ENCODE data around the gene BARHL2. TPM values are rescaled to one million over a fixed set of nuclear protein-coding genes. Genes with fewer than 3 reads are reported as not detected.

BARHL2 gene
- total RNA-seq, 2 donors from 2014 or later: not detected

GRCh38 chr1:90725657-90726424, 8.7 kb upstream of the BARHL2 start:
- intact Hi-C loops (cut with DNase I): no loop called here
- DNase-seq: no peak
- H3K27ac ChIP-seq: no peak overlapping the region
- H3K4me3 ChIP-seq: peak overlapping the region in 1 of 2 donors; percentile 9
- no peak for TF ChIP-seq CTCF (IDR thresholded peaks at IDR 0.05)
- TF ChIP-seq POLR2A (IDR thresholded peaks at IDR 0.05): no peak
- no peaks in the 10 kb centered on the region for H3K9me3 ChIP-seq
- no peaks in the 10 kb centered on the region for H3K36me3 ChIP-seq (replicated peaks in 1 of 2; ENCODE audit: insufficient read depth in 1 of 2, low read depth in 2 of 2)
- H3K27me3 ChIP-seq: peaks cover 3 to 85% of the 10 kb centered on the region in 2 donors
- WGBS, 2 donors: 4 to 10% methylated on average over 30 to 43 of the region's 44 CpGs
- H3K4me1 ChIP-seq: peaks cover 46% of the 10 kb centered on the region
- ATAC-seq: peak; percentile 36

- Histone ChIP-seq H3K9me3 (no peaks in the 10 kb centered on the region), H3K27me3 (peaks cover 0 to 84% of the 10 kb centered on the region in 2 donors), H3K36me3 (replicated peaks in 1 of 2; ENCODE audit: insufficient read depth in 1 of 2, low read depth in 2 of 2) (no peaks in the 10 kb centered on the region), H3K27ac (no peak overlapping the region), H3K4me1 (peaks cover 39% of the 10 kb centered on the region), H3K4me3 (no peak overlapping the region)
- DNase-seq (no peak), ATAC-seq (peak; percentile 15)
- 5 to 8% methylated on average over 46 to 52 of the region's 52 CpGs for WGBS, 2 donors
- no peak for TF ChIP-seq CTCF (IDR thresholded peaks at IDR 0.05)
- TF ChIP-seq POLR2A (IDR thresholded peaks at IDR 0.05): no peak
- intact Hi-C loops (cut with DNase I): no loop called here
Measured at GRCh38 chr1:90724926-90725656, 8.0 kb upstream of the BARHL2 start.

GRCh38 chr1:90724361-90724760, 7.3 kb upstream of the BARHL2 start:
- no peaks in the 10 kb centered on the region for H3K36me3 ChIP-seq (replicated peaks in 1 of 2; ENCODE audit: insufficient read depth in 1 of 2, low read depth in 2 of 2)
- no peak for TF ChIP-seq POLR2A (IDR thresholded peaks at IDR 0.05)
- TF ChIP-seq CTCF (IDR thresholded peaks at IDR 0.05): no peak
- ATAC-seq (no peak), DNase-seq (no peak)
- peaks cover 0 to 83% of the 10 kb centered on the region in 2 donors for H3K27me3 ChIP-seq
- H3K27ac ChIP-seq: no peak overlapping the region
- intact Hi-C loops (cut with DNase I): no loop called here
- no peaks in the 10 kb centered on the region for H3K9me3 ChIP-seq
- H3K4me1 ChIP-seq: peaks cover 36% of the 10 kb centered on the region
- 9 to 17% methylated on average over 11 to 19 of the region's 19 CpGs for whole genome bisulfite sequencing, 2 donors
- H3K4me3 ChIP-seq: no peak overlapping the region

GRCh38 chr1:90723590-90724108, 6.5 kb upstream of the BARHL2 start:
- no peak overlapping the region for H3K27ac ChIP-seq
- 6 to 21% methylated on average over 13 to 22 of the region's 22 CpGs for WGBS, 2 donors
- H3K4me1 ChIP-seq: peaks cover 38% of the 10 kb centered on the region
- H3K27me3 ChIP-seq: peaks cover 0 to 76% of the 10 kb centered on the region in 2 donors
- no peak for DNase-seq
- TF ChIP-seq CTCF (IDR thresholded peaks at IDR 0.05) (no peak), POLR2A (IDR thresholded peaks at IDR 0.05) (no peak)
- no peaks in the 10 kb centered on the region for H3K9me3 ChIP-seq
- no peaks in the 10 kb centered on the region for H3K36me3 ChIP-seq (replicated peaks in 1 of 2; ENCODE audit: insufficient read depth in 1 of 2, low read depth in 2 of 2)
- no peak for ATAC-seq
- no peak overlapping the region for H3K4me3 ChIP-seq
- intact Hi-C loops (cut with DNase I): no loop called here
